Activated T-helper 1 cell treated with Interleukin-2 at 50 U/mL for 16 hours (primary cell): ENCODE data around the gene FMN1.
"Not testable (repeated sequence)": the region's sequence is repeated elsewhere in the genome, so short reads cannot be mapped to it uniquely, and the experiment has no call there.

ENCODE experiments used
- DNase-seq: peaks from one replicate; pipeline ENCODE4 v3.0.0-alpha.2; 2020; ENCODE audit warnings: low read depth

Gene FMN1

DNA sequence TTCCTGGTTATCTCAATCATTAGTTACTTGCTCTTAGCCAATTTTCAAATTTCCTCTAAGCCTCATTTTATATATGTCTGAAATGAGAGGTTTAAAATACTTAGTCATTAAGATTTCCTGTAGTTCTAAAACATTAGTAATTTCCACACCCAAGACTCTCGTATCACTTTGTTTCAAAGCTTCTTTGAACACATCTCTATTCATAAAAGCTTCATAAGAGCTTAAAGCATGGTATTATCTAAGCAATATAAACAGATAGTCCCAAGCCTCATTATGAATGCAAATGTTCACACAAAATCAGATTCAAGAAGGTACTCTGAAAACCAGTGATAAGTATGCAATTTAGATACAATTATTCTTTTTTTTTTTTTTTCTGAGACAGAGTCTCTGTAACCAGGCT lies 217.0 kb downstream of the FMN1 start:
- DNase-seq: no peak

DNA sequence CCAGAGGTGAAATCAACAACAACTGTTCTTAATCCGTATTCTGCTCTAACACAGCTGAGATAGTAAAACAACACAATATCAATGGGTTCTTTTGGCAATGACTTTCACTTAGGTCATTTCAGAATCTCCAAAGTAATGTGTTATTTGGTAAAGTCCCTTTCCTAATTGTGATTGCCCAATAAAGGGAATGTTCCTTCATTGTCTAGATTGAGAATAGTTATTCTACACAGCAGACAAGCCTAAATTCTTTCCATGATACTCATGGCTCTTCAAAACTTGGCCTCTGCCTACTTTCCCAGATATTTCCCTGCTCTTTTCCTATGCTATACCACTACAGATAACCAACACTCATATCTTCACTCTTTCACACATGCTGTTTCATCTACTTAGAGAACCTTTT lies 219.8 kb downstream of the FMN1 start:
- no peak for DNase-seq

DNA sequence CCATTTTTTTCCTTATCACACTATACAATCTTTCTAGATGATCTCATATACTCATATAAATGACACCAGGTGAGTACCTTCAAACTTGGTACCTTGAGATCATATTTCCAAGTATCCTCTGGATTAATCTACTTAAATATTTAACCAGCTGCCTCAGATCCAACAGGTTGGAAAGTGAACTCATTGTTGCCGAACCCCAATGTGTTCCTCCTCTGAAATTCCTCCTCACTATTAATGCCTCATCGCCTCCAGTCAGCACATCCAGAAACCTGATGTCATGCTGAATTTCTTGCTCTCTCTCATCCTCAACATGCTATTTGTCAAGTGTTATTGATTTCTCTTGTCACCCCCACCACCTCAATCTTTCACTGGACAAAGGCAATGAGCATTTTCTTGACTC lies 221.8 kb downstream of the FMN1 start:
- no peak for DNase-seq

DNA sequence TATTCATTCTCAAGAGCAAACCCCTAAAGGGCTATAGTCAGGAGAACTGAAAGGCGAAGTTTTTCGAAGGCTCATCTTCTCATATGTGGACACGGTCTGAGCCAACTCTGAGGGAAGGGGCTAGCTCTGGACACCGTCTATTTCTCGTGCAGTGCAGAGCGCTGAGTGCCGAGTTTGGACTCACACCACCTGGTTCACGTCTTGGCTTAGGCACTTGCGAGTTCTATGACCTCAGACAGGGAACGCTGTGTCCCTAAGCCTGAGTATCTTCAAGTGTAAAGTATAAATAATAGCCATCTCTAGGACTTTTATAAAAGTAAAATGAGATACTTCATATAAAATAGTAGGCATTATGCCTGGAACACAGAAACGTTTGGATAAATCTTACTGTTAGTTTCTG lies 223.7 kb downstream of the FMN1 start:
- no peak for DNase-seq

DNA sequence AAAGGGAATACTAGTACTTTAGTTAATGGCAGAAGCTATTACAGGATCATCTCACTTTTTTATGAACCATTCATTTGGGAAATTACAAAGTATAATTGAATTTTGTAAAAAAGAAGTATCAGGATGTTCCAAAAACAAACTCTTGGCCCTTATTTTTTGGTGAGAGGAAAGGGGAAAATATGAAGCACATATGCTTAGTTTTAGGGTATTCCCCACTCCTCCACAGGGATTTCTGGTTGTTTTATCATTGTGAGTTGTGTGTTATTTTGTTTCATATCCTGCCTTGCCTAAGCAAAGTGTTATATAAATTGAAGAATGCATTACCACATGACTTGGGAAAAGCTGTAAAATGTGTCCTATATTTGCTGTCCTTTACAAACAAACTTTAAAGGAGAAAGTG lies 227.0 kb downstream of the FMN1 start:
- DNase-seq: no peak

DNA sequence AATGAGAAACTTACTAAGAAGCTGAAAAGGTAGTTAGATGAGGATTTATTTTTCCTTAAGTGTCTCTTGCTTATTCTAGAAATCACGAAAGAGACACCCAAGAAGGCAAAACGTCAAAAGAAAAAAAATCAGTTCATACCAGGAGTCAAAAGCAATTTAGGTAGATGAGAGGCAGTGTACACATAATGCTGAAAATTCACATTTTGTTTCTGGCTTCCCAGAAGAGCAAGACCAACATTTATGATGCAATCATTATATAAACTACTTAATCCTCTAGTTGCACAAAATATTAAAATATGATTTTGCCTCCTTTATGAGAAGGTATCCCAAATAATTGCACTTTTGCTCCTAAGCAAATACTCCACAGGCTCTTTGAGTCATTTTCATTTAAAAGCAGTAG lies 228.0 kb downstream of the FMN1 start:
- DNase-seq: no peak

DNA sequence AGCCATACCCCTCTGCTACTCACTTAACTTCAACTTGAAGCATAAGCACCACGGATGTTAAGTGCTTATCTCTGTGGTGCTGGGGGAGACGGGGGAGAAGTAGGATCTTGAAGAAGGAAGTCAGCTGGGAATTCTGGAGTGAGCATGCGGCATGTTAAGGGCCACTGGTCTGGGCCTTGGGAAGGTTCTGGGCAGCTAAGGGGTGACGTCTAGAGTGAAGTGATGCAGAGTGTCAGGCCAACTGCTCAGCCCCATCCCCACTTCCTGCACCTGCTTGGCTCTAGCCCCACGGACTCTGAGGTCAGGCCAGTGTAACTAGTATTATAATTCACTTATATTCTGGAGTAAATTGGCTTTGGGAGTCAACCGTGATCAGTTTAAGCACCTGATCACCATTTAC lies 228.6 kb downstream of the FMN1 start:
- DNase-seq: no peak

DNA sequence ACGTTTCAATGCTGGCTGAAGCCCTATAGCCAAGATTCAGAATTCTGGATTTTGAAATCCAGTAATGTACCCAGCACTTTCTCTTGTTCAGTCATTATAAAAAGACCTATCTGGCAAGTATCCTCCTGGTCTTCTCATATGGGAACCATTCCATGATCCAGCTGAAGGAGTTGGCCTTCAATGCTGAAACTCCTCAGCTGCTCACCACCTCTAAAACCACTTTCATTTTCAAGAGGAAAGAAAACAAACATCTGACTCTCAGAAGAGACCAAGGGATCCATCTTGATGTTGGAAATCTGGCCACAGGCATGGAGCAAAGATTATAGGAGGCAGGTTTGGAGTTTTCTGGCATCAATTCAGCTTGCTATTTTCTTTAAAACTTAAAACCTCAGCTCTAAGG lies 235.4 kb downstream of the FMN1 start:
- no peak for DNase-seq

DNA sequence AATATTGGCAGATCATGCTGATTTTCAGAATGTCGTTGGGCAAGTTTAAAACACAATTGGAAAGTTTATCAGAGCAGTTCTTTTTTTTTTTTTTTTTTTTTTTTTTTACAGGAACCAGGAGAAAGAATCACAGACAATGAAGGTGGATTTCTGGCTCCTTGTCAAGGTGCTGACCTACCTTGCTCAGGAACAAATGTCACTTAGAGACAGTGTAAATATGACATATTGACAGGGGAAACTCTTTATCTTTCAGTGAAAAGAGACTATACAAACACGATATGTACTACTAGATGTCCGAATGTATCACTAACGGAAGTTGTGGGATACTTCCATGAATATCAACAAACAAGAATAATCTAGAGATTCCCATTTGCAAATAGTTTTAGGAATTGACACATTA lies 237.3 kb downstream of the FMN1 start:
- no peak for DNase-seq

DNA sequence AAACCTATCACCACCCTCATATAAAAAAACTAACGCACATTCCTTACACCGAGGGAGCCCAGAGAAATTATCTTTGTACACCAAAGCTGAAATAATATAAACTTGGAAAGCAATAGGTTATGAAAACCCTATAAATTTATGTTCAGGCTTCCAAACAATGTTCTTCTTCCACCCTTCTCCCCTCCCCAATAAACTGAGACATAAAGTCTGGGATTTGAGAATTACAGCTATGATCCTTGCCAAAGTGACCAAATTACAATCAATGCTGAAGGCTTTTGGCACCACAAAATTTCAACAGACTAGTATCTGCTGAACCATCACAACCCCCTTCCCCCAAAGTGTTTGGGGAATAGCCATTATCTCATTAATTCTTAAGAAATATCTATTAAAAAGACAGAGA lies 237.8 kb downstream of the FMN1 start:
- DNase-seq: no peak

DNA sequence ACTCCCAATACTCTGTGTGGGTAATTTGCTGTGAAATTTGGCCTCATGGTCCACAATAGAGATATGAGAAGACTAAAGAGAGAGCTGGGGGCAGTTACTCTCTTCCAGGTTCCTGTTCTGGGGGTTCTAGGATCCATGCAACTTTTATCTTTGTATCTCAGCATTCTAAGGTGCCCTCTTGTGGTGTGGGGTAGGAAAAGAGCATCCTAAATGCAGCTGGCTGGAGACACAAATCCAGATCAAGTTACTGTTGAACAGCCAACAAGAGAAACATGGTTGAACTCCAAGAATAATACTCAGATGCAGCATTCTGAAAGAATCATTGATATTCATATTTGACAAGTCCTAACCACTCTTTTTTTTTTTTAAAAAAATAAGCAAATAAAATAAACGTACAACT lies 238.5 kb downstream of the FMN1 start:
- no peak for DNase-seq

DNA sequence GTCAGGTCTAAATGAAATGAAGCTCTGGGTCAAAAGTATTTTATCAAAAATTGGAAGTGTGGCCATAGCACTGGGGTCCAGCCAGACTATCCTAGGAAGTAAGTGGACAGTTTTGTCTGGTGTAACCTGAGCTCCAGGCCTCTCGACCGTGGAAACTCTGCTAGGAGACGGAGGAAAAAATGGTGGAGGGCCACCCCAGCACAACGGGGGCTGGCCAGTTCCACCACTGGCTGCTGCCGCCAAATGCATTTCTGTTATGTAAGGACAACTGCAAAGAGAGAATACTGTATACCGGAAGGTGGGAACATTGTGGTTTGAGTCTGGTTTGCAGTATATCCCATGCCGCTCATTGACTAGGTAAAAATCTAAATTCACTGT lies 241.0 kb downstream of the FMN1 start:
- no peak for DNase-seq

DNA sequence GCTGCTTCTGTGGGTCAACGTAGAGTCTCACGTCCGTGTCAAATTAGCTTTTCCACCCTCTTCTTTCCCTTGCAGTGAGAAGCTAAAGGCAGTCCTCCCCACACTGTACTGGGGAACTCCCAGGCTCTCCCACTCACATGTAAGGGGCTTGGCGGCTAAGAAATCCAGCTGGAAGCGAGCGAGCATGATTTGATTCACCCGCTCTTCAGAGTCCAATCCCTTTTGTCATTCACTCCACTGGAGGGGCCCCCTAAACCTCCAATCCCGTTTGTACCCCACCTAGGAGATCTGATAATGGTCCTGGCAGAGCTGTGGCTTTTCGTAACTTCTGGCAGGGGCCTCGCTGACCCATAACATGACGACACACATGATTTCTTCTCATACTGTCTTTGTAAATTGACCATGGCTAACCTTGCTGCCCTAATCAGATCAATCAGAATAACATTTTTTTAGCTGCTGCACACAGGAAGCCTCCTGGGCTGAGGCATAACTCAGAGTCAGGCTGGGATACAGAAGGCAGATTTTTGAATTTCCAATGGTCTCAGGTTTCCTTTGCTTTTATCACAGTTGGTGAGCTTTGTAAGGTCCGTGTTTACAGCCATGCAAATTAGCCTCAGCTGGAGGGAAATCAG lies 241.5 kb downstream of the FMN1 start:
- DNase-seq: no peak

DNA sequence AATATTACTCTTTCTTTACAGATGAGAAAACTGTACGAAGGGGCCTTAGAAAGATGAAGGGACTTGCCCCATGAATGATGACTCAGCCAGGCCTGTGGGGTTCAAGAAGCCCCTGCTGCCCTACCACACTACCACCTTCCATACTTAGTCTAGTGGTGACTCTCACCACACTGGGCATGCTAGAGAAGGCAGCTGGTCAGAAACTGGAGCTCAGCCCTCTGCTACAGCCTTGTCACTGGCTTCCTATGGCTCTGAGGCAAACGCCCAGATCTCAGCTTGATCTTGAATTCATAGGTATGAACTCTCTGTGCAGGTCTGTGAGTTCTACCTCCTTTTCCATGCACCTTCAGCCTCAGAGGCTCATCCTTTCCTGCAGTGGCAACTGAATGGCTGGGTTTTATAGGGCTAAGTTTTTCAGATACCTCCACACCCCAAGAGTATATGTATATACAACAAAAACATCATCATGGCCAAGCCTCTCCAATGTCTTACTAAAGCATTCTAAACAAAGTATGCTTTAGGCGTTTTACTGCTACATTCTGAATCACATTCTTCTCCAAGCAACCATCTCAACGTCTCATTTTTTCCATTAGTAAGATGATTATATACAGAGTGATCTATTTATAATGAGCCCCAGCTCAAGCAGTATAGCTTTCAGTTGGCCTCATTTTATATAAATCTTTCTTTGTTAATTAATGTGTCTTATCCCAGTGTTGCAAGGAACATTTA lies 242.6 kb downstream of the FMN1 start:
- no peak for DNase-seq

DNA sequence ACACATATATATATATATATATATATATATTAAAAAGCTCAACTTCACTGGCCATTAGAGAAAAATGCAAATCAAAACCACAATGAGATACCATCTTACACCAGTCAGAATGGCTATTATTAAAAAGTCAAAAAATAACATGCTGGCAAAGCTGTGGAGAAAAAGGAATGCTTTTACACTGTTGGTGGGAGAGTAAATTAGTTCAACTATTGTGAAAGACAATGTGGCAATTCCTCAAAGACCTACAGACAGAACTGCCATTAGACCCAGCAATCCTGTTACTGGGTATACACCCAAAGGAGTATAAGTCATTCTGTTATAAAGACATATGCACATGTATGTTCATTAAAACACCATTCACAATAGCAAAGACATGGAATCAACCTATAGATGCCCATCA lies 244.5 kb downstream of the FMN1 start:
- DNase-seq: not testable (repeated sequence)

DNA sequence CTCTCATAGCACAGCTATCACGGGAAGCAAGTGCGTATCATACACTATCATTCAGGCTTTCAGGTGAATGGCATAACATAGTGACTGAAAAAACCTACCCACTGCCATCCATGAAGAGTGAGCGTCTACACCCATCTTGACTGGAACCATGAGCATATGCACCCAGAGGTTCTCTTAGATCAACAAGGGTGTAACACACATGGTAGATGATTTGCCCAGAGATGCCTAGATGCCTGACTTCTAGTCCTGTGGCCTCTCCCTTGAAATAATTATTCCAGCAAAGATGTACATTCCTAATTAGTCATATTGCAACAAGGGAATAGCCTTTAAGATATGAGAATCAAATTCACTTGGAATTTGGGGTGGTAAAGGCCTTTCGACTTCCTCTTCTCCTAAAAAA lies 248.3 kb downstream of the FMN1 start:
- DNase-seq: no peak

DNA sequence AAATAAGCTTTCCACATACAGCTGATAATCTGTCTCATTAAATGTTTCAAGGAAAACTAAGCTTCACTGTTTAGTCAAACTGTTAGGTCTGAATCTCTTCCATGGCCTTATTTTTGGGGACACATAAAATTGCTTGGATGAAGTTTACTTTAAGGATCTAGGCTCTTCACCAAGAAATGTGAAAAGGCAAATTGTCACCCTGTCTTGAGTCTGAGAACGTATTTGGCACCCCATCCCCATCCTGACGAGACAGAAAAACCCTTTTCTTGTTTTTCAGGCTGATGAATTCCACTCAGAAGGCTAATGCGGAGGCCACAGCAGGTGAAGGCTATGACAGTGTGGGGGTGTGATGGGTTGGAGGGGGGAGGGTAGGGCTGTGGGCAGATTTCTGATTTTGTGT lies 250.1 kb downstream of the FMN1 start:
- no peak for DNase-seq

DNA sequence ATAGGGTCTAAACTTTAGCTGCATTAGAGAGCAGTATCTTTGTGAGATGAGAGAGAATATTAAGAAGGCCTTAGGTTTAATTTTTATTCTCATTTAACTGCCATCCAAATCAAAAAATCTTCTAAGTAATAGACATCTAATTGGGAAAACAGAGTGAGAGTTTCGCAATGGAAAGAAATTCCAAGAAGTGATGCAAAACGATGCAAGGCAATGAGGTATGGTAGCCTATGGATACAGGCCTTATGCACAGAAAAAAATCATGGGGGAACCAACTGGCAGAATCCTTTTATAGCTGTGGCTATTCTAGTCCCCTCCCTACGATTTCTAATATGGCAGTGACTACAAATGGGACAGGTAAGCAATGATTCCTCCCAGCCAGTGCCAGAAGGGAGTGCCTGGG lies 250.8 kb downstream of the FMN1 start:
- DNase-seq: no peak

DNA sequence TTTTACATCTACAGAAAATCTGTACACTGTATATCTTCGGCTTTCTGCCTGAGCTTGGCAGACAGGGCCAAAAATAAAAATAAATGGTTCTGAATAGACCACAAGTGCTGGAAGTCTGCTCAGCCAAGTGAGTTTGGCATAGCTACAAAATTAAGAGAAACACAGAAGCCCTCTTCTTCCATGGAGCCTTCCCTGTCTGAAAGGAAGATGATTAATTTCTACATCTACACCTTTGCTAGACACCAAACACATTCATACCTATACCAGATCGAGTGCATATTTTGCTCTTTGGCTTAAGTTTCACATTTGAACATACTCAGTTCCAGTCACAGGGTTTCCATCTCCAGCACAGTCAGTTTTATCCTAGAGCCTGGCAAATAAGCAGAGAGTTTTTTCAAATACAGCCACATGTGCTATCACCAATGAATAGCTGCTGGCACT lies 252.1 kb downstream of the FMN1 start:
- no peak for DNase-seq

DNA sequence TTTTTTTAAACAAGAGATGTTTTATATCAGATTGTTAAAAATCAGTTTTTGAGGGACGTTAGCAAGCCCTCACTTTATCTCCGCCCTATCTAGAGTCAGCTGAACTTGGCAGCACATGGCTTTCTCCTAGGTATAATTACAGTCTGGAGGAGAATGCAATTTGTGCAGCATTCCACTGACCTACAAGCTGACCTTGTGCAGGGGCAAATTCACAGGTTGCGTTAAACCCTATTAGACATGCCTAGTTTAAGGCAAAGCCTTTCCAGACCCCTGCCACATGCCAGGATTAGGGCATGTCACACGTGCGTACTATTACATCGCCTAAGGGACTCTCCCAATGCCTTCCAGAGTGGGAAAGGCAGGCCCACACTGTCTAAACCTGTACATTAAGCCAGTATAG lies 252.7 kb downstream of the FMN1 start:
- DNase-seq: no peak

DNA sequence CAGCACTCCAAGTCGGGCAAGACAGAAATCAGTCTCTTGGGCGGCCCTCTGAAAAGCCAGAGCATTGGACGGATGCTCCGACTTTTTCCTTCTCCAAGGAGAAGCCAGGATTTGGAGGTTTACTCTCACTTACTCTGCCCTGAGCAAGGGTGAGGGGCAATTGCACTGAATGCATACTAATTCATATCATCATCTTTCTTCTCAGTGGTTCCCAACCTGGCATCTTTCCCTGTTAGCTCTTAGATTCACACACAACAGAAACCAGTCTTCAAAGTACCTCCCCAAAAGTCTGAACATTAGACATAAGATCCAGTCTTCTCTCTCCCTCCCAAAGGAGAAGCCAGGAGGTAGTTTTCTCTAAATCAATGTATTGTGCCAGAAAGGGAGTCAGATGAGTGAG lies 257.5 kb downstream of the FMN1 start:
- DNase-seq: no peak

DNA sequence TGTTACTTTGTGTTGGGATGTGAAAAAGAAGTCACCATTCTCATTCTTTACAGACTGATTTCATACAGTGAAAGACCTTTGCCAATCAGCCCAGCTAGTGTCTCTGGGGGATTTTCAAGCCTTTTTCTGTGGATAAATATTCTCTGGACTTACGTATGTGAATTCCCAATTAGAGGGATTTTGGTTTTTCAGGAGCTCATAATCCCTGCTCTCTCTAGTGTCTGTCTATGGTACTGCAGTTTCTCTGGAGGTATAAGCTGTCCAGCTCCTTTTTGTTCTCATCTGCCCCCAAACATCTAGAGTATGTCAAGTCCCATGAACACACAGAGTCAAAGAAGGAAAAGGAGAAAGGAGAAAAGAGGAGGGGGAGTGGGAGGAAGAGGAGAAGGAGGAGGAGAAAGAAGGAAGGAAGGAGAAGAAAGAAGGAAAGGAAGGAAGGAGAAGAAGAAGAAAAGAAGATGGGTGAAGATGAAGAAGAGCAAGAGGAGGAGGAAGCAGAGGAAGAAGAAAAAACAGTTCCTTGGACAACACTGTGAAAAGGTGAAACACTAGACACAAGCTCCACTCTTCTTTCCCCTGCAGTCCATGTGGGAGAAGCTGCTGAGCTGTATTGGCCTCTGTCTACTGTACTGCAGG lies 258.1 kb downstream of the FMN1 start:
- DNase-seq: no peak

DNA sequence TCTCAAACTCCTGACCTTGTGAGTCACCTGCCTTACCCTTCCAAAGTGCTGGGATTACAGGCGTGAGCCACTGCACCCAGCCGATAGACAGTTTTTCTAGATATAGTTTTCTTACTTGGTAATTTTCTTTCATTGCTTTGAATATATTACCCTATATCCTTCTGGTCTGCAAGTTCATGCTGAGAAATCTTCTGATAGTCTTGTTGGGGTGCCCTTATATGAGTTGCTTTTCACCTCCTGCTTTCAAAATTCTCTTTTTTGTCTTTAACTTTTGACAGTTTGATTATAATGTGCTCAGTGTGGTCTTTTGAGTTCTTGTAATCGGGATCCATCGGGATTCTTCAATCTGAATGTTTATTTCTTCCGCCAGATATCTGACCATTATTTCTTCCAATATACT lies 259.4 kb downstream of the FMN1 start:
- no peak for DNase-seq

DNA sequence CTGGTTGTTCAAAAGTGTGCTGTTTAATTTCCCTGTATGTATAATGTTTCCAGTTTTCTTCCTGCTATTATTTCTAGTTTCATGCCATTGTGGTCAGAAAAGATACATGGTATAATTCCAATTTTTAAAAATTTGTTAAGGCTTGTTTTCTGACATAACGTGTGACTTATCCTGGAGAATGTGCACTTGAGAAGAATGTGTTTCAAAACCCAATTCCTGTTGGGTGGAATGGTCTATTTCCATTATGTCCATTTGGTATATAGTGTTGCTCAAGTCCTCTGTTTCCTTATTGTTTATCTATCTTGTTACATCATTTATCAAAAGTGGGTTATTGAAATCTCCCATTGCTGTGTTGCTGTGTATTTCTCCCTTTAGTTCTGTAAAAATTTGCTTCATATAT lies 261.3 kb downstream of the FMN1 start:
- no peak for DNase-seq
